Trophoblast cell (in vitro differentiated cells and primary cell): Measurements from ENCODE around the gene C16orf96.
"Not testable (repeated sequence)": the region's sequence is repeated elsewhere in the genome, so short reads cannot be mapped to it uniquely, and the experiment has no call there.

ENCODE experiments used
- DNase-seq, 2 donors: peaks; one replicate each; pipeline ENCODE4 v3.0.0-alpha.2; 2016
- H2AFZ ChIP-seq: 2 replicates; pipeline ENCODE4 v1.6.1; 2013; ENCODE audit warnings: low read length, moderate library complexity, mild to moderate bottlenecking; ENCODE audit not compliant: insufficient read depth, poor library complexity
- H2AK5ac ChIP-seq: 2 replicates; pipeline ENCODE4 v1.6.1; 2013; ENCODE audit warnings: mild to moderate bottlenecking, low read length
- H2BK120ac ChIP-seq: 2 replicates; pipeline ENCODE4 v1.6.1; 2013; ENCODE audit warnings: low read length, mild to moderate bottlenecking, moderate library complexity; ENCODE audit not compliant: insufficient read depth, poor library complexity
- H2BK12ac ChIP-seq: 2 replicates; pipeline ENCODE4 v1.6.1; 2013; ENCODE audit warnings: mild to moderate bottlenecking, low read length, moderate library complexity
- H2BK5ac ChIP-seq: 2 replicates; pipeline ENCODE4 v1.6.1; 2013; ENCODE audit warnings: low read length, low read depth, moderate library complexity, mild to moderate bottlenecking; ENCODE audit not compliant: poor library complexity
- H3K14ac ChIP-seq: 2 replicates; pipeline ENCODE4 v1.6.1; 2013; ENCODE audit warnings: mild to moderate bottlenecking, low read length
- H3K18ac ChIP-seq: 2 replicates; pipeline ENCODE4 v1.6.1; 2013; ENCODE audit warnings: mild to moderate bottlenecking, low read length
- H3K23ac ChIP-seq: 2 replicates; pipeline ENCODE4 v1.6.1; 2013; ENCODE audit warnings: low read length
- H3K27ac ChIP-seq: 2 replicates; pipeline ENCODE4 v1.5.1; 2013; ENCODE audit warnings: low read depth, mild to moderate bottlenecking, inconsistent platforms, low read length, moderate library complexity
- H3K27me3 ChIP-seq: 2 replicates; pipeline ENCODE4 v1.6.1; 2013; ENCODE audit warnings: inconsistent platforms, mild to moderate bottlenecking, low read length, moderate library complexity; ENCODE audit not compliant: insufficient read depth
- H3K36me3 ChIP-seq, 2 experiments: 1 replicate in 1 of 2; 2 replicates in 1 of 2; pipeline ENCODE4 v1.6.1; 2013; ENCODE audit warnings: low read length in 2 of 2, mild to moderate bottlenecking in 2 of 2, moderate library complexity in 1 of 2; ENCODE audit not compliant: insufficient read depth in 2 of 2, control insufficient read depth in 1 of 2
- H3K4ac ChIP-seq: 2 replicates; pipeline ENCODE4 v1.6.1; 2013; ENCODE audit warnings: low read depth, mild to moderate bottlenecking, low read length, moderate library complexity
- H3K4me1 ChIP-seq, 2 experiments: 1 replicate in 1 of 2; 2 replicates in 1 of 2; pipeline ENCODE4 v1.6.1; 2013; ENCODE audit warnings: low read length in 2 of 2, mild to moderate bottlenecking in 2 of 2, moderate library complexity in 1 of 2; ENCODE audit not compliant: insufficient read depth in 2 of 2, control insufficient read depth in 1 of 2
- H3K4me2 ChIP-seq: 2 replicates; pipeline ENCODE4 v1.6.1; 2013; ENCODE audit warnings: inconsistent platforms, mild to moderate bottlenecking, low read length, moderate library complexity
- H3K4me3 ChIP-seq: 2 replicates; pipeline ENCODE4 v1.5.1; 2013; ENCODE audit warnings: mild to moderate bottlenecking, low read depth, low read length, inconsistent platforms
- H3K79me1 ChIP-seq: one replicate; pipeline ENCODE4 v1.6.1; 2013; ENCODE audit warnings: low read length
- H3K79me2 ChIP-seq: 2 replicates; pipeline ENCODE4 v1.6.1; 2013; ENCODE audit warnings: low read length, mild to moderate bottlenecking; ENCODE audit not compliant: control insufficient read depth, insufficient read depth, poor library complexity
- H3K9ac ChIP-seq: 2 replicates; pipeline ENCODE4 v1.6.1; 2013; ENCODE audit warnings: mild to moderate bottlenecking, low read length
- H3K9me3 ChIP-seq: 2 replicates; pipeline ENCODE4 v1.6.1; 2013; ENCODE audit warnings: low read depth, mild to moderate bottlenecking, control low read depth, inconsistent platforms, low read length; ENCODE audit not compliant: insufficient read depth
- H4K12ac ChIP-seq: 2 replicates; pipeline ENCODE4 v1.6.1; 2013; ENCODE audit warnings: low read depth, mild to moderate bottlenecking, low read length, moderate library complexity
- H4K8ac ChIP-seq: 2 replicates; pipeline ENCODE4 v1.6.1; 2013; ENCODE audit warnings: low read depth, mild to moderate bottlenecking, low read length, moderate library complexity
- H4K91ac ChIP-seq: one replicate; pipeline ENCODE4 v1.6.1; 2013; ENCODE audit warnings: low read depth, mild to moderate bottlenecking, low read length, moderate library complexity
- WGBS: extraction: QIAGEN DNeasy Blood & Tissue Kit; methylation state at CpG from one replicate; pipeline ENCODE4 v1.1.7; 2013; ENCODE audit warnings: missing lambda C conversion rate; ENCODE audit not compliant: insufficient read length, insufficient coverage; ENCODE audit errors: extremely low coverage; 5-methylcytosine and 5-hydroxymethylcytosine counted together

The C16orf96 gene

GRCh38 chr16:4570086-4570485 is 13.9 kb downstream of the C16orf96 start:
- Histone ChIP-seq H3K23ac (no peak overlapping the region), H4K12ac (no peak overlapping the region), H3K27me3 (no peaks in the 10 kb centered on the region), H3K18ac (no peak overlapping the region), H4K91ac (no peak overlapping the region), H2BK12ac (no peak overlapping the region), H3K14ac (no peak overlapping the region), H3K9me3 (peaks cover 2% of the 10 kb centered on the region), H2AFZ (no peak overlapping the region), H3K79me2 (no peaks in the 10 kb centered on the region), H4K8ac (no peak overlapping the region), H3K36me3 (no peaks in the 10 kb centered on the region), H2BK120ac (no peak overlapping the region), H3K4me3 (no peak overlapping the region), H2AK5ac (no peak overlapping the region), H3K79me1 (no peaks in the 10 kb centered on the region), H3K4me2 (no peak overlapping the region), H3K4ac (no peak overlapping the region), H3K9ac (no peak overlapping the region), H3K27ac (no peak overlapping the region), H3K4me1 (no peaks in the 10 kb centered on the region), H2BK5ac (no peak overlapping the region)
- WGBS: no CpG with 5 or more reads among the region's 6 CpGs
- DNase-seq: no peak

GRCh38 chr16:4570688-4571321 is 14.7 kb downstream of the C16orf96 start:
- no peak overlapping the region for H3K4me3 ChIP-seq

GRCh38 chr16:4572715-4573114 is 16.6 kb downstream of the C16orf96 start:
- Histone ChIP-seq H3K4ac (no peak overlapping the region), H3K4me2 (no peak overlapping the region), H3K23ac (no peak overlapping the region), H3K9ac (no peak overlapping the region), H3K27me3 (no peaks in the 10 kb centered on the region), H2BK12ac (no peak overlapping the region), H4K91ac (no peak overlapping the region), H3K27ac (no peak overlapping the region), H4K8ac (no peak overlapping the region), H3K79me1 (no peaks in the 10 kb centered on the region), H3K4me3 (no peak overlapping the region), H3K14ac (no peak overlapping the region), H4K12ac (no peak overlapping the region), H2AFZ (no peak overlapping the region), H2AK5ac (no peak overlapping the region), H3K4me1 (no peaks in the 10 kb centered on the region), H3K79me2 (no peaks in the 10 kb centered on the region), H3K9me3 (peaks cover 2% of the 10 kb centered on the region), H2BK120ac (no peak overlapping the region), H2BK5ac (no peak overlapping the region), H3K36me3 (no peaks in the 10 kb centered on the region), H3K18ac (no peak overlapping the region)
- no peak for DNase-seq
- WGBS: no CpG with 5 or more reads among the region's 4 CpGs

More at GRCh38 chr16:4570688-4571321, 14.7 kb downstream of the C16orf96 start:
- Histone ChIP-seq H2BK120ac (no peak overlapping the region), H2BK12ac (no peak overlapping the region), H3K79me2 (no peaks in the 10 kb centered on the region), H4K8ac (no peak overlapping the region), H3K36me3 (no peaks in the 10 kb centered on the region), H4K91ac (no peak overlapping the region), H3K4me2 (no peak overlapping the region), H3K14ac (no peak overlapping the region), H3K27ac (no peak overlapping the region), H3K9ac (no peak overlapping the region), H3K79me1 (no peaks in the 10 kb centered on the region), H3K18ac (no peak overlapping the region), H3K9me3 (peaks cover 2% of the 10 kb centered on the region), H2BK5ac (no peak overlapping the region), H2AK5ac (no peak overlapping the region), H3K4me1 (no peaks in the 10 kb centered on the region), H3K27me3 (no peaks in the 10 kb centered on the region), H2AFZ (no peak overlapping the region), H3K4ac (no peak overlapping the region), H4K12ac (no peak overlapping the region), H3K23ac (no peak overlapping the region)
- no CpG with 5 or more reads among the region's 15 CpGs for WGBS
- no peak for DNase-seq

GRCh38 chr16:4573926-4574325 is 17.8 kb downstream of the C16orf96 start:
- not testable (repeated sequence) for DNase-seq, H3K4me2 ChIP-seq, H3K4me3 ChIP-seq

More at GRCh38 chr16:4573926-4574325, 17.8 kb downstream of the C16orf96 start:
- not testable (repeated sequence) for H3K79me2 ChIP-seq, H4K8ac ChIP-seq, H3K23ac ChIP-seq, H2BK12ac ChIP-seq, H4K12ac ChIP-seq, H3K79me1 ChIP-seq, H4K91ac ChIP-seq, H3K18ac ChIP-seq, H3K9ac ChIP-seq, H3K27ac ChIP-seq, H2AFZ ChIP-seq, H3K4me1 ChIP-seq, H2AK5ac ChIP-seq, H2BK120ac ChIP-seq, H3K4ac ChIP-seq, H2BK5ac ChIP-seq, H3K14ac ChIP-seq, H3K27me3 ChIP-seq, H3K36me3 ChIP-seq, H3K9me3 ChIP-seq
- no CpG with 5 or more reads among the region's 7 CpGs for WGBS
